Activated T-cell treated with anti-CD3 and anti-CD28 coated beads, Interleukin-2, amount 50 U/mL, for 4 hours (primary cell): ENCODE results near the gene ARF3. TPM values are rescaled to one million over a fixed set of nuclear protein-coding genes. Genes with fewer than 3 reads are reported as not detected.

ENCODE experiments used
- ATAC-seq, 2 donors: fragments of 200-7000 bp; cut with Tn5 transposase; one replicate each; pipeline ENCODE4 v1.10.0; 2021
- DNase-seq: peaks from one replicate; pipeline ENCODE4 v3.0.0-alpha.2; 2020
- H3K27me3 Mint-ChIP-seq: one replicate; pipeline ENCODE4 v1.8.0; 2021; ENCODE audit warnings: low read depth, mixed read lengths
- H3K36me3 Mint-ChIP-seq: one replicate; pipeline ENCODE4 v1.8.0; 2022; ENCODE audit warnings: mixed read lengths; ENCODE audit not compliant: insufficient read depth
- H3K4me1 Mint-ChIP-seq: one replicate; pipeline ENCODE4 v1.8.0; 2021; ENCODE audit warnings: low read depth, mixed read lengths
- H3K4me3 Mint-ChIP-seq: one replicate; pipeline ENCODE4 v1.8.0; 2021; ENCODE audit warnings: mild to moderate bottlenecking, moderate library complexity, mixed read lengths
- H3K9me3 Mint-ChIP-seq: one replicate; pipeline ENCODE4 v1.8.0; 2021; ENCODE audit warnings: mixed read lengths
- total RNA-seq, 3 donors: library from RNA; stranded (reverse); gene quantifications; one replicate each; pipeline ENCODE4 v1.2.1, GENCODE V29; 2021

Gene ARF3
- total RNA-seq, 3 donors from 2014 or later: 98.6 to 110 (median 109) TPM

DNA sequence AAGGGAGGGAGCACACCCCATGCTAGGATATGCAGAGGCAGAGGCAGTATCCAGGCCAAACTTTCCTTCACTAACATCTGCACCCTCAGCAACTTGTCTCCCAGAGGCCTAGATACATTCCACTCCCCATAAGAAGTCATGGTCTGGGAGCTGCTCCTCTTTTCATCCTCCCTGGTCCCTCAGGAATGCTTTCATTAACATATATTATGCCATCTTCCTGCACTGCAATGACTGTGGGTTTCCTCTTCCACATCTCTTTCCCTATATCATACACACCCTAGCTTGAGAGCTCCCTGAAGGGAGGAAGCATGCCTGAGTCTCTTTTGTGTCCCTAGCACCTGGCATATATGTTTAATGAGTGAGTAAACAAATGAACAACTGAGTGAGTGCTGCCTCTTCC, 33.3 kb upstream of the ARF3 start:
- Mint-ChIP-seq H3K36me3 (no peaks in the 10 kb centered on the region), H3K27me3 (peaks cover 51% of the 10 kb centered on the region), H3K4me3 (no peak overlapping the region), H3K4me1 (peaks cover 15% of the 10 kb centered on the region), H3K9me3 (no peaks in the 10 kb centered on the region)
- ATAC-seq (no peak), DNase-seq (no peak)

DNA sequence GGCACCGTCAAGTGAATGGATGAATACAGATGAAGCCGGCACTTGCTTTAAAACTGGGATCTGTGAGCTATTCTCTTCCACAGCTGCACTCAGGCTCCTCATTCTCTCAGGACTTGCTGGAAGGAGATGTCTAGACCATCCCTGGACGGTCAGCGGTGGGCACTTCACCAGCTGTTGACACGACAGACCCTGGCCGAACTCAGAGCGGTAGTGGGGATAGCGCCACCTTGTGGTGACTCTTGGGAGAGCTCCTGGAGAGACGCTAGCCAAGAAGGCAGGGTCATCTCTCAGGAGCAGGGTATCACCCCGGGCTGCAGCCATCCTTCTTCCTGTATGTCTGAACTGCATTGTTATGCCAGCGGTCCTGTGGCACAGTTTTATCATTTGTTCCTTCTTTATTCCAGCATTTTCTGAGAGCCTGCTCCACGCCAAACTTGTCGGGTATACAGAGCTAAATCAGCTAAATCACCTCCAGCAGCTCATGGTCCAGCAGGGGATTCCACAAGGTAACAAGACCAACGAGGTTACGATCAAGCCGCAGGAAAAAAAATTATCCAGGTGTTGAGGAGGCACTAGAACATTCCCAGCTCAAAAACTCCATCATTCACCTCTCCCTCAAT, 30.9 kb upstream of the ARF3 start:
- Mint-ChIP-seq H3K27me3 (peaks cover 34% of the 10 kb centered on the region), H3K36me3 (no peaks in the 10 kb centered on the region), H3K4me3 (no peak overlapping the region), H3K4me1 (peaks cover 9% of the 10 kb centered on the region), H3K9me3 (no peaks in the 10 kb centered on the region)
- peak; percentile 79 to 80 for ATAC-seq
- DNase-seq: peak; percentile 70

DNA sequence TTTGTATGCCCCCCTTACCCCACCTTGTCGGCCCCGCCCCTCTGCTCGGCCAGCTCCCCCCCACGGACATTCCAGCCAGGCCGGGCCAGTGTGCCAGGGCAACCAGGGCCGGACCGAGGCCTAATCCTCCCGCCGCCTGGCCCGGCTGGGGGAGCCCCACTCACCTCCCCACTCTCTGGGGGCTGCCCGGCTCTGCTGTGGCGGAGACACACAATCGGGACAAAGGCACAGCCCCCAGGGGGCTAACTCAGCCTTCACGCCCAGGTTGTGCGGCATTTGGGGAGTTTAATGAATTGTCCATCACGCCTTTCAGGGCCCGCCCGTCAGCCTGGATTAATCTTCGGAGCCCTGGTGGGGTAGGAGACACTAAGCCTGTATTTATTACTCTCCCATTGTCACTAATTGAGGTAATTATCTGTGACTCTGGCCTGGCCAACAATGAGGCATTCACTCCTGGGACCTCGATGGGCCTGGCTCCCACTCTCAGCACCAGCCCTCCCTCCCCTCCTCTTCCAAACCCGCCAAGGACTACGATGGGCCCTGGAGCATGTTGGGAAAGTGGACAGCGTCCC, 29.5 kb upstream of the ARF3 start:
- no peak for ATAC-seq
- Mint-ChIP-seq H3K9me3 (no peaks in the 10 kb centered on the region), H3K4me3 (no peak overlapping the region), H3K36me3 (no peaks in the 10 kb centered on the region), H3K27me3 (peaks cover 38% of the 10 kb centered on the region), H3K4me1 (peaks cover 15% of the 10 kb centered on the region)
- no peak for DNase-seq

DNA sequence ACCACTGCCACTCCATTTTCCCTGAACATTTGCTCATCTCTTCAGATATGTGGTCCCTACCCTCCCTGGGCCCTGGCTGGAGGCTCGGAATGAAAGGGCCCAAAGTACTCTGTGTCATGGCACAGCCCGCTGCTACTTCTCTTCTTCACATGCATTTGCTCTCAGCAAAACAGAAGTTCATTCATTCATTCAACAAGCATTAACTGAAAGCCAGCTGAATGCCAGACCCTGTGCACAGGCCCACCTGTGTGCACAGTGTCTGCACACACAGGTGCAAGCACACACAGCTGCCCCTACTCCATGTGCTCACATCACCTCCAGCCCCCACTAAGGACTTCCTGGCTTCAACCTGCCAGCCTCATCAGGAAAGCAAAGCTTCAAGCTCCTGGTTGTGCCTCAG, 28.6 kb upstream of the ARF3 start:
- Mint-ChIP-seq H3K4me1 (peaks cover 24% of the 10 kb centered on the region), H3K9me3 (no peaks in the 10 kb centered on the region), H3K36me3 (no peaks in the 10 kb centered on the region), H3K4me3 (no peak overlapping the region), H3K27me3 (peaks cover 44% of the 10 kb centered on the region)
- DNase-seq: no peak
- ATAC-seq: no peak

DNA sequence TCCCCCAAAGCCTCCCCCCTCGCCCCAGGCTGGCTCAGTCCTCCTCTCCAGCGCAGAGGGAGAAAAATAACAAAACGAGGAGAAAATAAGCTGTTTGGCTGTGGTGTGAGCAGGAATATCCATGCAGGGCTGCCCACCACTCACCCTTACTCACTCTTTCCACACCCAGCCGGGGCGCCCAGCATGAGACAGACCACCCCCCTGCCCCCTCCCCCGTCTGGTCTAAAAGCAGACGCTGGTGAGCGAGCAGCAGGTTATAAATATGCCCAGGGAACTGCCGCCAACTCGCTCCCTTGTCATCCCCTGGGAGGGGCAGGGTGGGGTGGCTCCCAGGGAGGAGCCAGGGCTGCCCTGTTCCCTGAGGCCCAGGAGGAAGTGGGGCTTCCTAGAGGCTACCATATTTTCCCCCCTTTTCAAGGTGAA, 28.2 kb upstream of the ARF3 start:
- ATAC-seq (no peak), DNase-seq (no peak)
- Mint-ChIP-seq H3K9me3 (no peaks in the 10 kb centered on the region), H3K4me1 (peaks cover 28% of the 10 kb centered on the region), H3K36me3 (no peaks in the 10 kb centered on the region), H3K27me3 (peaks cover 44% of the 10 kb centered on the region), H3K4me3 (no peak overlapping the region)

DNA sequence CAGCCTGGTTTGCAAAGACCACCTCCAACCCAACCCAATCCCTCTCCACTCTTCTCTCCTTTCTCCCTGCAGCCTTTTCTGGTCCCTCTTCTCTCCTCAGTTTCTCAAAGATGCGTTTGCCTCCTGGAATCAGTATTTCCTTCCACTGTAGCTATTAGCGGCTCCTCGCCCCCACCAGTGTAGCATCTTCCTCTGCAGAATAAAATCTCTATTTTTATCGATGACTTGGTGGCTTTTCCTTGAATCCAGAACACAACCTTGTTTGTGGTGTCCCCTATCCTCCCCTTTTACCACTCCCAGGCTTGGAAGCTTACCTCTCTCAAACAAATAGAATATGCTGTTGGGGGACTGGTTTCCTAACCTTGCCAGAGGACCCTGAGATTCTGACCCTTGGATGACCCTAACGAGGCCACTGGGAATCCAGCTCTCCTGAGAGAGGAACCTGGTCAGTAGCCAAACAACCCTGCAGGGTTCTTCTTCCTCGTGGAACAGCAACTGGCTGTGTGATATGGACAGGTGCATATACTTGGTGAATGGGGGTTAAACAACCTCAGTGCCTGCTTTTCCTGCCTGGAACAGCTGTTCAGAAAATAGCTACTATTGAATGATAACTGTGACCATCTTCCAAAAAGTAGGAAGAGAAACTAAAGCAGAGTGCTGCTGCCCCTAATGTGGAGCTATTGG, 25.3 kb upstream of the ARF3 start:
- H3K27me3 Mint-ChIP-seq: peaks cover 37% of the 10 kb centered on the region

DNA sequence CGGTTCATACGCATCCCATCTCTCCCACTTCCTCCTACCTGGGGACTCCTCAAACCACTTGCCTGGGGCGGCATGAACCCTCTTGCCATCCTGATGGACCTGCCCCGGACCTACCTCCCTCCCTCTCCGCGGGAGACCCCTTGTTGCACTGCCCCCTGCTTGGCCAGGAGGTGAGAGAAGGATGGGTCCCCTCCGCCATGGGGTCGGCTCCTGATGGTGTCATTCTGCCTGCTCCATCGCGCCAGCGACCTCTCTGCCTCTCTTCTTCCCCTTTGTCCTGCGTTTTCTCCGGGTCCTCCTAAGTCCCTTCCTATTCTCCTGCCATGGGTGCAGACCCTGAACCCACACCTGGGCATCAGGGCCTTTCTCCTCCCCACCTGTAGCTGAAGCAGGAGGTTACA, 24.5 kb upstream of the ARF3 start:
- peaks cover 48% of the 10 kb centered on the region for H3K4me1 Mint-ChIP-seq
- peak overlapping the region; percentile 71 for H3K4me3 Mint-ChIP-seq
- H3K27me3 Mint-ChIP-seq: peaks cover 37% of the 10 kb centered on the region

More for the DNA sequence above, 25.3 kb upstream of the ARF3 start:
- Mint-ChIP-seq H3K4me1 (peaks cover 43% of the 10 kb centered on the region), H3K36me3 (no peaks in the 10 kb centered on the region), H3K4me3 (no peak overlapping the region), H3K9me3 (no peaks in the 10 kb centered on the region)
- no peak for DNase-seq
- no peak for ATAC-seq

DNA sequence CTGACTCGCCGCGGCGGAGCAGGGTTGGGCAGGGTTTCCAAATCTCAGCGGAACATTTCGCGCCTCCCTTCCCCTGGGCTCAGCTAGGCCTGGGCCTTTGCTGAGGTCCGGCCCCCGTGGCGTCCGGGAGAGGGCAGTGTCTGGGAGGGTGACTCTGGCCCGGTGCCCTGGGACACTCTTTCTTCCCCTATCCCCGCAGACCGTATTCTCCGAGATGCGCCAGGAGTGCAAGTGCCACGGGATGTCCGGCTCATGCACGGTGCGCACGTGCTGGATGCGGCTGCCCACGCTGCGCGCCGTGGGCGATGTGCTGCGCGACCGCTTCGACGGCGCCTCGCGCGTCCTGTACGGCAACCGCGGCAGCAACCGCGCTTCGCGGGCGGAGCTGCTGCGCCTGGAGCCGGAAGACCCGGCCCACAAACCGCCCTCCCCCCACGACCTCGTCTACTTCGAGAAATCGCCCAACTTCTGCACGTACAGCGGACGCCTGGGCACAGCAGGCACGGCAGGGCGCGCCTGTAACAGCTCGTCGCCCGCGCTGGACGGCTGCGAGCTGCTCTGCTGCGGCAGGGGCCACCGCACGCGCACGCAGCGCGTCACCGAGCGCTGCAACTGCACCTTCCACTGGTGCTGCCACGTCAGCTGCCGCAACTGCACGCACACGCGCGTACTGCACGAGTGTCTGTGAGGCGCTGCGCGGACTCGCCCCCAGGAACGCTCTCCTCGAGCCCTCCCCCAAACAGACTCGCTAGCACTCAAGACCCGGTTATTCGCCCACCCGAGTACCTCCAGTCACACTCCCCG, 23.9 kb upstream of the ARF3 start:
- H3K27me3 Mint-ChIP-seq: peaks cover 35% of the 10 kb centered on the region
- peak; percentile 10 to 19 for ATAC-seq
- peaks cover 48% of the 10 kb centered on the region for H3K4me1 Mint-ChIP-seq
- H3K36me3 Mint-ChIP-seq: no peaks in the 10 kb centered on the region
- no peak for DNase-seq
- no peaks in the 10 kb centered on the region for H3K9me3 Mint-ChIP-seq
- peak overlapping the region; percentile 76 for H3K4me3 Mint-ChIP-seq

More for the DNA sequence above, 24.5 kb upstream of the ARF3 start:
- Mint-ChIP-seq H3K36me3 (no peaks in the 10 kb centered on the region), H3K9me3 (no peaks in the 10 kb centered on the region)
- DNase-seq (no peak), ATAC-seq (no peak)

DNA sequence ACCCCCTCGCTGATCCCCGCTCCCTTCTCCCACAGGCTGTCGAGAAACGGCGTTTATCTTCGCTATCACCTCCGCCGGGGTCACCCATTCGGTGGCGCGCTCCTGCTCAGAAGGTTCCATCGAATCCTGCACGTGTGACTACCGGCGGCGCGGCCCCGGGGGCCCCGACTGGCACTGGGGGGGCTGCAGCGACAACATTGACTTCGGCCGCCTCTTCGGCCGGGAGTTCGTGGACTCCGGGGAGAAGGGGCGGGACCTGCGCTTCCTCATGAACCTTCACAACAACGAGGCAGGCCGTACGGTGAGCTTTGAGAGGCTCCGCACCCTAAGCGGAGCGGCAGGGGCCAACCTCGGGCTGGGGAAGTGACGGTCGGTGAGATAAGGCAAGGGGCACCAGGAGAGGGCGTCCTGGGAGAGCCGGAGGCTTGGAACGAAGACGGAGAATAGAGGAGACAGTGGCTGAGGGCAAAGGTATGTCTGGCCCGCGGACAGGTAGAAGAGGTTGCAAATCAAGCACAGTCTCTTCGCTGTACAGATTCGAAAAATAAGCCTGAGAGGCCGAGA, 23.2 kb upstream of the ARF3 start:
- H3K4me3 Mint-ChIP-seq: peak overlapping the region; percentile 76
- H3K36me3 Mint-ChIP-seq: no peaks in the 10 kb centered on the region
- peaks cover 48% of the 10 kb centered on the region for H3K4me1 Mint-ChIP-seq
- no peak for ATAC-seq
- no peak for DNase-seq
- H3K9me3 Mint-ChIP-seq: no peaks in the 10 kb centered on the region
- peaks cover 35% of the 10 kb centered on the region for H3K27me3 Mint-ChIP-seq

DNA sequence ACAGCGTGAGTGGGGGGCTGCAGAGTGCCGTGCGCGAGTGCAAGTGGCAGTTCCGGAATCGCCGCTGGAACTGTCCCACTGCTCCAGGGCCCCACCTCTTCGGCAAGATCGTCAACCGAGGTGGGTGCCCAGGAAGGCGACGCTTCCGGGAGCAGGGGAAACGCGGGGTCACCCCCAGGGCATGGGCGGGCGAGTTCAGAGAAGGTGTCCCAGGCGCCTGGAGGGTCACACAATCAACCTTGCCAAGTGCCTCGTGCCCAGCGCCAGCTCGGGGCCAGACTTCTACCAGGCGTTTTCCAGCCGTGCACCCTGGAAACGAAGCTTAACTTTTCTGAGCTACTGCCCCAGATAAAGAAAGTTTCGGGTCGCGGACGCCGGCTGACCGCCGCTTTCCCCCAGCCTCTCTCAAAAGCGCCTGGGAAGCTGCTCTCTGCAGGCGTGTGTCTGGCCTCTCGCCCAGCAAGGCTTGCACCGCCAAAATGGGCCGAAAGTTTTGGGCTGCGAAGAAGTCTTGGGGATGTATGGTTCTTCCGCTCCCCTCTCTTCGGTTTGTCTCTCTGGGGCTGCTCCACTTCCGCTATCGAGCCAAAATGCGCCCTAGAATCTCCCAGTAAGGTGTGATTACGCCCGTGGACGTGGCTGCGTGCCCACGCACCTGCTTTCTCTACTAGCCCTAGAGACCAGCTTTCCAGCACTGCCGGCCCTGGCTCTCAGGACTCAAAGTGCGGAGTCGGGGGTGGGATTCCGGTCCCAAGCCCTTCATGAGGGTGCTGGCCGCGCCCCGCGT, 22.5 kb upstream of the ARF3 start:
- ATAC-seq (no peak), DNase-seq (no peak)
- peaks cover 48% of the 10 kb centered on the region for H3K4me1 Mint-ChIP-seq
- peak overlapping the region; percentile 76 for H3K4me3 Mint-ChIP-seq
- no peaks in the 10 kb centered on the region for H3K36me3 Mint-ChIP-seq
- no peaks in the 10 kb centered on the region for H3K9me3 Mint-ChIP-seq
- H3K27me3 Mint-ChIP-seq: peaks cover 37% of the 10 kb centered on the region

DNA sequence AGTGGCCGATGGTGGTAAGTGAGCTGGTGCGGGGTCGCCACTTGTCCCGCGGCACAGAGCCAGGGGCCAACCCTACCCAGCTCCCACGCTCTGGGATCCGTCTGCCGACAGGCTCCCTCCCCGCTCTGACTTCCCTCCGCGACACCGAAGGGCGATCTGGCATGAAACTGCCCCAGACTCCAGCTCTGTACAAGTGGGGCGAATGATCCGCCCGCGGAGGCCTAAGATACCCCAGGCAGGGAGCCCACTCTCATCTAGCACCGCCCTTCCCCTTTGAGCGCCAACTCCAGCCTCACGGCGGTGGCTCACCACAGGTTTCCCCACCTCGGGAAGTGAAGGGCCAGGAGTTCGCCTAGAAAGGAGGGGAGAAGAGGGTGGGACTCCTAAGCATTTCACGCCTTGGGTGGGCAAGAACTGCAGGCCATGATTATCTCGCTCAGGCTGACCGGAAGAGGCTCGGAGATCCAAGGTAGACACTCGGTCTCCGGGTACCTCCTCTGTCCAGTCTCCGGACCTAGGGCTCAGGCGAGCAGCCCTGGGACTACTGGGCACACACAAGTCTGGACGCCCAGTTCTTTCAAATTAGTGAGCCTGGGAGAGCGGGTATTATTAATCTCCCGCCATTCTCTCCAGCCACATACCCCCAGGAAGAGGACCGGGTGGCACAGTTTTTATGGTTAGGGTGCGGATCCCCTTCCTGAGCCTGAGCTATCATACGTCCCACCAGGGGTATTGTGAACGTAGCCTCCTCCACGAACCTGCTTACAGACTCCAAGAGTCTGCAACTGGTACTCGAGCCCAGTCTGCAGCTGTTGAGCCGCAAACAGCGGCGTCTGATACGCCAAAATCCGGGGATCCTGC, 21.7 kb upstream of the ARF3 start:
- H3K4me1 Mint-ChIP-seq: peaks cover 48% of the 10 kb centered on the region
- H3K27me3 Mint-ChIP-seq: peaks cover 37% of the 10 kb centered on the region
- H3K36me3 Mint-ChIP-seq: no peaks in the 10 kb centered on the region
- ATAC-seq: no peak
- H3K4me3 Mint-ChIP-seq: peak overlapping the region; percentile 76
- DNase-seq: no peak
- no peaks in the 10 kb centered on the region for H3K9me3 Mint-ChIP-seq

DNA sequence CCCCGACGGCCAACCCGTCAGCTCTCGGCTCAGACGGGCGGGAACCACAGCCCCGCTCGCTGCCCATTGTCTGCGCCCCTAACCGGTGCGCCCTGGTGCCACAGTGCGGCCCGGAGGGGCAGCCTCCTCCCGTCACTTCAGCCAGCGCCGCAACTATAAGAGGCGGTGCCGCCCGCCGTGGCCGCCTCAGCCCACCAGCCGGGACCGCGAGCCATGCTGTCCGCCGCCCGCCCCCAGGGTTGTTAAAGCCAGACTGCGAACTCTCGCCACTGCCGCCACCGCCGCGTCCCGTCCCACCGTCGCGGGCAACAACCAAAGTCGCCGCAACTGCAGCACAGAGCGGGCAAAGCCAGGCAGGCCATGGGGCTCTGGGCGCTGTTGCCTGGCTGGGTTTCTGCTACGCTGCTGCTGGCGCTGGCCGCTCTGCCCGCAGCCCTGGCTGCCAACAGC, 21.0 kb upstream of the ARF3 start, which contains the start of gene WNT1:
WNT1 (plus strand) TSS at position 32 of the 450 bp plus-strand sequence; CDS start at position 361, 329 bp downstream.
- H3K9me3 Mint-ChIP-seq: no peaks in the 10 kb centered on the region
- no peak for DNase-seq
- peak; percentile 5 for ATAC-seq
- no peaks in the 10 kb centered on the region for H3K36me3 Mint-ChIP-seq
- peaks cover 48% of the 10 kb centered on the region for H3K4me1 Mint-ChIP-seq
- H3K27me3 Mint-ChIP-seq: peaks cover 44% of the 10 kb centered on the region
- peak within 1 kb of the TSS; percentile 76 for H3K4me3 Mint-ChIP-seq
